HG03095 (cell line): ENCODE results near the gene KLF3.

ENCODE experiments used
- ATAC-seq: cut with Tn5 transposase; IDR thresholded peaks from one replicate; pipeline ENCODE4 v1.9.1; 2021; ENCODE audit warnings: moderate library complexity; ENCODE audit not compliant: unreplicated experiment

The KLF3 gene

DNA sequence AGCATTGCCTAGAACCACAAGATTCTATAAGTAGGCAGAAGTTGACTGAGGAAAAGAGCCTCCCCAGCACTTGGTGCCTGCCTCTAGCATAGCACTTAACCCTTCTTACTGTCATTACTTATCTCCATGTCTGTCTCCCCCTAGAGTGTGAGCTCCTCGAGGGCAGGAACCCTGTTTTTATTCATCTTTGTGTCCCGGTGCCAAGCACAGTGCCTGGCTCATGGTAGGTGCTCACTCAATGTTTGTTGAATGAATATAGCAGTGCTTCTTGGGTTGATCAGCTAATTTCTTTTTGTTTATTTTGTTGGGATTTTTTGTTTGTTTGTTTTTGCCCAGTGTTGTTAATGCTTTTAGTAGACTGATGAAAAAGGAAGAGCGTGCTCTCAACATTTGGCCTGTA, 30.3 kb downstream of the KLF3 start:
- ATAC-seq = no peak

DNA sequence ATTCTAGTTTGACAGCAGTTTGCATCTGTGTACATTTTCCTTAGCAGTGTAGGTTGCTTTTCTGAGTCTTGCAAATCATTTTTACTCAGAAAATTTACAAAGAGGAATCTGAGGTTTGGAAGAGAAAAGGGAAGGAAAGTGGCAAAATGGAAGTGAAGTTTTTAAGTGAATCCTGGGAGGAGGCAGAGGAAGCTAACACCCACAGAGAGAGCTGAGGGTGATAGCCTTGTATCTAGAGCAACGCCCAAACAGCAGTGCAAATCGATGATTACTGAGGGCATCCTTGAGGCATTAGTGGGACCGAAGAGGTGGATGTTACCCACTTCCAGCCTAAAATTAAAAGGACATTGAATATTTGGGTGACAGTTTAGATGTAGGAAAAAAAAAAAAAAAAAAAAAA, 31.8 kb downstream of the KLF3 start:
- ATAC-seq = no peak

GRCh38 chr4:38696697-38697096, 32.7 kb downstream of the KLF3 start:
- no peak for ATAC-seq

DNA sequence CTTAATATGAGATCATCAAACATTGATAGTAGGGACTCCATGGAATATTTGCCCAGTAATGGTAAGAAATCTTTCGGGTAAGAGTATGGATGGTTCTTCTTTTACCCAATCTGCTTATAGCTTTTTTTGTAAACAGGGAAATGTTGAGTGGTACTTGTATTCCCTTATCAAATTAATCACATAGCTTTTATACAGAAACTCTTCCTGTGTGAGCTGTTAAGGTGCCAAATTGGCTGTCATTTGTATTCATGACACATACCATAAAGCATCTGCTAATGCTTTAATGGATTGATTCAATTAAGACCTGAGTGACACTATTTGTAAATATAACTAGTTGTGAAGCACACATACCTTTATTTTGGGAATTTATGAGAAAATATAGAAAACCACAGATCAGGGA, 34.2 kb downstream of the KLF3 start:
- ATAC-seq = no peak

- ATAC-seq = no peak
Measured at GRCh38 chr4:38699112-38699511, 35.1 kb downstream of the KLF3 start.

GRCh38 chr4:38703635-38704034, 39.6 kb downstream of the KLF3 start:
- ATAC-seq = no peak

- no peak for ATAC-seq
Measured at GRCh38 chr4:38704622-38705154, 40.7 kb downstream of the KLF3 start.

DNA sequence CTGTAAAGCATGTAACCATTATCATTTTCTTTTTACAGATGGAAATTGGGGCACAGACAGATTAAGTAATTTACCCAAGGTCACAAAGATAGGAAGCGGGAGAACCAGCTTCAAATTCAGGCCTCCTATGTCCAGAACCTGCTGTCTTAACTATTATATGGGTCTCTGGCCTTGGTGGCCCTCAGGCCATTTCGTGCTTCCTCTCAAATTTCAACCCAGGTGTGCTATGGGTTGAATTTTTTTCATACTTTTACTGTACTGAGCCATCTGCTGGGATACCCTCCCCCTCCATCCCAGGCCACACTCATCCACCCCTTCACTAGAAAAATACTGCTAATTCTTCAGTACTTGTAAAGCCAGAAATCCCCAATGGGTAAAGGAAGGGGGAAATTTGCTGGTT, 42.3 kb downstream of the KLF3 start:
- ATAC-seq = no peak

GRCh38 chr4:38710053-38710452, 46.1 kb downstream of the KLF3 start:
- ATAC-seq = peak; percentile 74

DNA sequence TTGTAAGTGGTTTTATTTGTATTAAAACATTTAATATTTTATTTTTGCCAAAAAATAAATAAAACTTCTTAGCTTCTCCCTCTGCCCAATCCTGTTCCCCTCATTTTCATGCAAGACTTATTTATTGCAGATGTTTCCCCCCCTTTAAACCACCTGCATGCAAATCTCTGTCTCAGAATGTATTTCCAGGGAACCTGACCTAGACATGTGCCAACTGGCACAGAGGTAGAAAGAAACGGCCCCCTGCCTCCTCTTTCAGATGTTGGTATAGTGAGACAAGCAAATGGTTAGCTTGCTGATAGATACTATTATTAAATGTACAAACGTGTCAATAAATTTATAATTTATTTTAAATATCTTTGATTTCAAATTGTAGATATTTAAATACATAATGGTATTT, 47.1 kb downstream of the KLF3 start:
- ATAC-seq = no peak

DNA sequence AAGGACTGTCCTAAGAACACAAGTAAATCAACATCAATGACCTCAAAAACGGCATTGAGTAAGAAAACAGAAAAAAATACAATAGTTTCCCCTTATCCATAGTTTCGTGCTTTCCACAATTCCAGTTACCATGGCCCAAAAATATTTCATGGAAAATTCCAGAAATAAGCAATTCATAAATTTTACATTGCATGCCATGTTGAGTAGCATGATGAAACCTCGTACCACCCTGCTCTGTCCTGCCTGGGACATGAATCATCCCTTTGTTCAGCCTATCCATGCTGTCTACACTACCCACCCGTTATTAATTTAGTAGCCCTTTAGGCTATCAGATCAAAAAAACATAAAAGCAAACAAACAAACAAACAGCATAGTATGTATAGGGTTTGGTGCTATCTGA, 51.1 kb downstream of the KLF3 start:
- ATAC-seq = no peak

DNA sequence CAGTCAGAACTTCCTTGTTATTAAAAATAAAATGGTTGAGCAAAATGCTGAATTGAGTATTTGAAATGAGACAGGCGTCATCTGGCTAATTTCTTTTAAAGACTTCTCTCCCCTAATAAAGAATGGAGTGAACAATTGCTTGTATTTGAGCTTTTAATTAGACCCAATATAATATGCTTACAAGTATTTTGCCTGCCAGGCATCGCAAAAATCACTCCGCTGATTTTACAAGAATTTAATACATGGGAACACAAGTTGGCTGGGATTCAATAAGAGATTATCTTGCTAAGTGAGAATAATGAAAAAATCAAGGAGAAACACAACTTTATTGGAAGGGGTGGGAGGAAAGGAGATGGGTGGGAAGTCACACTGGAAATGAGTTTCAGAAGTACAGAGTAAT, 52.3 kb downstream of the KLF3 start:
- no peak for ATAC-seq

DNA sequence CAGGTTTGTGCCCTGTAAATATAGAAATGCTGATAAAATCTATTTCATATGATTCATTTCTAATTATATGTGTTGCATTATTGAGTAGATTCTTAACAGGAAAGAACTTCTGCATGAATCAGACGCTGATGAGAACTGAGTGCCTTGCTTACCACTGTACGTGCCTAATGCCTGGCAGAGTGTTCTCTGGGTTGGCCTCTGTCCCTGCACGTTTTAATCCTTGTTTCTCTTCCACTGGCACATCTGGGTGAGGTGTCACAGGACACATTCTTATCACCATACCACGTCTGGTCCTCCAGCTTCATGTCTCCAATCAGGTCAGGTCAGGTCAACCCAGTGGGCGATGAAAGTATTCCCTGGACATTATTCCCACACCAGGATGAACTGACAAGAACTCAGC, 53.6 kb downstream of the KLF3 start:
- no peak for ATAC-seq

DNA sequence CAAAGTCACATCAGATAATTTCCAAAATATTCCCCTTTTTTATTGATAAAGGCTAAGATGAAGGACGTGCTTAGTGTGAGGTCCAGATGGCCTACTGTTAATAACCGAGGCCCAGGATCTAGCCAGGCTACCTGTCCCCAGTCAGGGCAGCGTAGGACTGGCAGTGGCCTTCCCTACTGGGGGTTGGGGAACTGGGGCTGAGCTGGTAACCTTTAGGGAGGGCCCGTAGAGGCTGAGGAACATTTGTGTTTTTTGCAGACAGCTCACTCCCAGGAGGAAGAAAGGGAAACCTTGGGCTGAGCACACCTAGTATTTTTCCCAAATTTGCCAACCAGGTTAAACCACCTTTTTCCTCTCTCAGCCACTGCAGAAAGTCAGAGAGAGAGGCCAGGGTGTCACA, 59.1 kb downstream of the KLF3 start:
- no peak for ATAC-seq

DNA sequence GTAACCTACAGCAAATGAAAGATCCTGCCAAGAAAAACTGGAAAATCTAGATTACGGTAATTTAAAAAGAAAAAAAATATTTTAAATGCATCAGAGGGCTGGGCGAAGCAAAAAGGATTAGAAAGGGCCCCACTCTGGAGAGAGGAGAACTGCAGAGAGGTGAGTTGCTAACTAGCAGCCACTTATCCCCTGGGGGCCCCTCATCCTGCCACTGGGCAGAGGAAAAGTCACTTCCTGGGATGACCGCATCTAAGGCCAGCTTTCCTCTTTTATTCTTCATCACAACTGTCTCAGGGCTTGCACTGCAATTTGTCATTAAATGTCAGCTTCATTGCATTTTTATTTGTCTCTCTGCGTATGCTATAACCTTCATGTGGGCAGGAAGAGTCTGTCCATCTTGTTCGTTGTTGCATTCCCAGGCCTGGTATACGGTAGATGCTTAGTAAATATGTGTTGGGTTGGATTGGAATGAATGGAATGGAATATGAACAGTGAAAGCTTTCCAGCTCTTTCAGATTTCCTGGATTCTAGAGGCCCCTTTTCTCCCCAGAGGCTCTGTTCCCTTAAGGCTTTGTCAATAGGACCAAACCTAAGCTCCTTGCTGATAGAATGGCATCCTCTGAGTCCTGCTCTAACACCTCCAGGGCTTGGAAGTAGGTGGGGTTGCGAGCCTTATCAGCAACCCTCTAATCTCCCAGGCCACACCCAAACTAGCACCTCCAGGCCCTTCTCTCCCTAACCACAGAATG, 59.9 kb downstream of the KLF3 start:
- no peak for ATAC-seq

- ATAC-seq = no peak
Measured at GRCh38 chr4:38724475-38724808, 60.4 kb downstream of the KLF3 start.

- ATAC-seq = no peak
Measured at GRCh38 chr4:38728631-38729141, 64.7 kb downstream of the KLF3 start.

DNA sequence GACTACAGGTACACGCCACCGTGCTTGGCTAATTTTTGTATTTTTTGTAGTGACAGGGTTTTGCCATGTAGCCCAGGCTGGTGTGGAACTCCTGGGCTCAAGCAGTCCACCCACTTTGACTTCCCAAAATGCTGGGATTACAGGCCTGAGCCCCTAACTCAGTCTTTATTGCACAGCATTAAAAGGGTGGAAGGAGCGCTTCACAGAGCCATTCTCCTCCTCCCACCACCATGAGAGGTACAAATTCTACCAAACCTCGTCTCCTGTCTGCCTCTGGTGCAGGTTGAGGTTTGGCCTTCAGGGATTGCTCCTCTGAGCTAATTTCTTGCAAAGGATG, 66.5 kb downstream of the KLF3 start:
- no peak for ATAC-seq

- ATAC-seq = peak; percentile 83
Measured at GRCh38 chr4:38730830-38731646, 67.0 kb downstream of the KLF3 start.

GRCh38 chr4:38733663-38734062, 69.7 kb downstream of the KLF3 start:
- ATAC-seq = no peak

- ATAC-seq = no peak
Measured at GRCh38 chr4:38734446-38734845, 70.4 kb downstream of the KLF3 start.

DNA sequence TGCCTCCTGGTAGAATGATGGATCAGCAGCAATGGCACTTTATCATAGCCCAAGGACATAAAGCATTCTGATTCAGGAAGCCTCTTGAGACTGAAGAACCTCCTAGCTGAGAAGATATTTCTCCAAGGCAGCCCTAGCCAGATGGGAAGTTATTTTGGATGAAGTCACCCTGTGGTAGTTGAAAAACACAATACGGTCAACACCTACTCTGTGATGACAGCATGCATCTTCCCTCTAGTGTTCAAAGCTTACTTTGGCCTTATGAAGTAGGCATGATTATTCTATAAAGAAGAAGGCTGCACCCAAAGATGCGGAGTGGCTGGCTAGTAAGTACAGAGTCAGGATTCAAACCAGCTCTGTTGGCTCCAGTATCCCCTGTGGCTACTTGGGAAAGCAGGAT, 70.9 kb downstream of the KLF3 start:
- no peak for ATAC-seq
